Body of pancreas (tissue), 4 donors: ENCODE data around the gene EXOC3L2.

Source experiments
- CTCF ChIP-seq, 7 experiments: fragments of 450-650 bp in 4 of 7; fragments of 200-600 bp in 3 of 7; sonication (generic) in 3 of 7; IDR thresholded peaks; one replicate each; pipeline ENCODE4 v1.5.1; 2016 to 2019; ENCODE audit warnings: antibody characterized with exemption in 7 of 7
- POLR2A ChIP-seq, 3 donors: fragments of 450-650 bp; IDR thresholded peaks; one replicate each; pipeline ENCODE4 v1.6.1; 2016; ENCODE audit warnings: antibody characterized with exemption in 3 of 3, mild to moderate bottlenecking in 2 of 3

GRCh38 chr19:45253396-45254027 lies 8.3 kb upstream of the EXOC3L2 start:
- TF ChIP-seq CTCF (IDR thresholded peaks at IDR 0.05) (no peak), POLR2A (IDR thresholded peaks at IDR 0.05) (no peak)
